HUES6 (cell line): ENCODE measurements around the gene CNNM1.

Source experiments
- H3K27ac ChIP-seq: 2 replicates; pipeline ENCODE4 v1.7.0; 2013; ENCODE audit warnings: low read depth, mild to moderate bottlenecking, low read length, inconsistent platforms
- H3K27me3 ChIP-seq: 2 replicates; pipeline ENCODE4 v1.6.1; 2013; ENCODE audit warnings: low read length; ENCODE audit not compliant: control insufficient read depth, insufficient read depth
- H3K36me3 ChIP-seq: 2 replicates; pipeline ENCODE4 v1.6.1; 2013; ENCODE audit warnings: low read length; ENCODE audit not compliant: control insufficient read depth, insufficient read depth
- H3K4me1 ChIP-seq: 2 replicates; pipeline ENCODE4 v1.6.1; 2013; ENCODE audit warnings: low read length; ENCODE audit not compliant: control insufficient read depth, insufficient read depth
- H3K4me3 ChIP-seq: 2 replicates; pipeline ENCODE4 v1.5.1; 2013; ENCODE audit warnings: low read depth, low read length
- H3K9ac ChIP-seq: one replicate; pipeline ENCODE4 v1.6.1; 2013; ENCODE audit warnings: mild to moderate bottlenecking, low read length
- H3K9me3 ChIP-seq: 2 replicates; pipeline ENCODE4 v1.6.1; 2013; ENCODE audit warnings: low read depth, low read length; ENCODE audit not compliant: control insufficient read depth, insufficient read depth

CNNM1 gene

GRCh38 chr10:99329304-99329553 is at the start of gene CNNM1:
TSS of gene CNNM1 (plus strand) at chr10:99329356. CDS start at chr10:99329388, 32 bp downstream.
- Histone ChIP-seq H3K4me1 (no peaks in the 10 kb centered on the region), H3K27ac (no peak within 1 kb of the TSS), H3K9ac (no peak within 1 kb of the TSS), H3K9me3 (no peaks in the 10 kb centered on the region), H3K36me3 (no peaks in the 10 kb centered on the region), H3K4me3 (peak within 1 kb of the TSS; percentile 58), H3K27me3 (peaks cover 57% of the 10 kb centered on the region)

GRCh38 chr10:99279626-99280111 is 49.5 kb upstream of the CNNM1 start:
- no peaks in the 10 kb centered on the region for H3K36me3 ChIP-seq
- H3K9ac ChIP-seq, result no peak overlapping the region
- H3K27ac ChIP-seq, result no peak overlapping the region
- peaks cover 7% of the 10 kb centered on the region; the same call in 1 of the 2 replicates for H3K4me1 ChIP-seq
- H3K4me3 ChIP-seq, result no peak overlapping the region
- peaks cover 7% of the 10 kb centered on the region; the same call in 1 of the 2 replicates for H3K9me3 ChIP-seq
- no peaks in the 10 kb centered on the region for H3K27me3 ChIP-seq

- Histone ChIP-seq H3K9me3 (peaks cover 7% of the 10 kb centered on the region; the same call in 1 of the 2 replicates), H3K4me1 (peaks cover 7% of the 10 kb centered on the region; the same call in 1 of the 2 replicates), H3K9ac (no peak overlapping the region), H3K36me3 (no peaks in the 10 kb centered on the region), H3K27me3 (no peaks in the 10 kb centered on the region), H3K4me3 (no peak overlapping the region), H3K27ac (no peak overlapping the region)
Observed at GRCh38 chr10:99280472-99280871, 48.7 kb upstream of the CNNM1 start.

GRCh38 chr10:99285881-99286280 is 43.3 kb upstream of the CNNM1 start:
- Histone ChIP-seq H3K27me3 (no peaks in the 10 kb centered on the region), H3K4me3 (no peak overlapping the region), H3K4me1 (no peaks in the 10 kb centered on the region), H3K9ac (no peak overlapping the region), H3K36me3 (no peaks in the 10 kb centered on the region), H3K27ac (no peak overlapping the region), H3K9me3 (peaks cover 7% of the 10 kb centered on the region; the same call in 1 of the 2 replicates)

GRCh38 chr10:99290306-99290705 is 38.9 kb upstream of the CNNM1 start:
- Histone ChIP-seq H3K9ac (no peak overlapping the region), H3K27me3 (no peaks in the 10 kb centered on the region), H3K4me3 (no peak overlapping the region), H3K27ac (no peak overlapping the region), H3K4me1 (no peaks in the 10 kb centered on the region), H3K36me3 (no peaks in the 10 kb centered on the region), H3K9me3 (no peaks in the 10 kb centered on the region)

- no peak overlapping the region for H3K4me3 ChIP-seq
- no peaks in the 10 kb centered on the region for H3K36me3 ChIP-seq
- H3K27me3 ChIP-seq, result no peaks in the 10 kb centered on the region
- H3K9me3 ChIP-seq, result no peaks in the 10 kb centered on the region
- H3K4me1 ChIP-seq, result no peaks in the 10 kb centered on the region
- H3K9ac ChIP-seq, result no peak overlapping the region
- no peak overlapping the region for H3K27ac ChIP-seq
Observed at GRCh38 chr10:99292159-99292558, 37.0 kb upstream of the CNNM1 start.

GRCh38 chr10:99296605-99297004 is 32.6 kb upstream of the CNNM1 start:
- no peaks in the 10 kb centered on the region for H3K9me3 ChIP-seq
- no peaks in the 10 kb centered on the region for H3K27me3 ChIP-seq
- H3K9ac ChIP-seq, result no peak overlapping the region
- H3K4me1 ChIP-seq, result no peaks in the 10 kb centered on the region
- H3K36me3 ChIP-seq, result no peaks in the 10 kb centered on the region
- H3K4me3 ChIP-seq, result no peak overlapping the region
- no peak overlapping the region for H3K27ac ChIP-seq

- Histone ChIP-seq H3K4me3 (no peak overlapping the region), H3K9ac (no peak overlapping the region), H3K4me1 (no peaks in the 10 kb centered on the region), H3K27ac (no peak overlapping the region), H3K27me3 (no peaks in the 10 kb centered on the region), H3K9me3 (no peaks in the 10 kb centered on the region), H3K36me3 (no peaks in the 10 kb centered on the region)
Observed at GRCh38 chr10:99297033-99297432, 32.1 kb upstream of the CNNM1 start.

- Histone ChIP-seq H3K9me3 (peaks cover 6% of the 10 kb centered on the region; the same call in 1 of the 2 replicates), H3K4me3 (no peak overlapping the region), H3K9ac (no peak overlapping the region), H3K27ac (no peak overlapping the region), H3K36me3 (no peaks in the 10 kb centered on the region), H3K27me3 (no peaks in the 10 kb centered on the region), H3K4me1 (no peaks in the 10 kb centered on the region)
Observed at GRCh38 chr10:99303899-99304861, 25.0 kb upstream of the CNNM1 start.

- Histone ChIP-seq H3K9me3 (peaks cover 6% of the 10 kb centered on the region; the same call in 1 of the 2 replicates), H3K4me1 (no peaks in the 10 kb centered on the region), H3K27me3 (no peaks in the 10 kb centered on the region), H3K9ac (no peak overlapping the region), H3K36me3 (no peaks in the 10 kb centered on the region), H3K4me3 (no peak overlapping the region), H3K27ac (no peak overlapping the region)
Observed at GRCh38 chr10:99304862-99305229, 24.3 kb upstream of the CNNM1 start.

- H3K36me3 ChIP-seq, result no peaks in the 10 kb centered on the region
- H3K4me3 ChIP-seq, result no peak overlapping the region
- no peak overlapping the region for H3K27ac ChIP-seq
- no peaks in the 10 kb centered on the region for H3K27me3 ChIP-seq
- no peaks in the 10 kb centered on the region for H3K4me1 ChIP-seq
- no peak overlapping the region for H3K9ac ChIP-seq
- peaks cover 12% of the 10 kb centered on the region; the same call in 1 of the 2 replicates for H3K9me3 ChIP-seq
Observed at GRCh38 chr10:99312501-99312900, 16.7 kb upstream of the CNNM1 start.
